ENCODE measurements around the gene PRDM2.

DNA sequence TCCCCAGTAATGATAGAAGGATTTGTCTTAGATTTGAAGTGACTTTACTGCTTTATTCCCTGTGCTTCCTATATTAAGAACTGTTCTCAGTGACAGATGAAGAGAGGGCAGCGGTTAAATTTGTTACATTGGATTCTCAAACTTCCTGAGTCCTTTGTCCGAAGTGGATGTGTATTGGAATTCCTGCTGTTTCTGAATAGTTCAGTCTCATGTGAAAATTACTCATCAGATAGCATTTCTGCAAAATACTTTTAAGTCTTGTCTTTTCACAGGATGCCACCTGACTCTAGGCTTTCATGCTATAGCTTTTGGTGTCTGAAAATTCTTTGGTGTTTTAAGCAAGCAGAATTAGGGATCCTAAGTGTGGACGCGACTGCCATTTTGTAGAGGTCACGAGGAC, 83.6 kb downstream of the PRDM2 start:
- TF ChIP-seq TCF4 (CRISPR knock-in tag; IDR thresholded peaks at IDR 0.05; ENCODE audit: borderline replicate concordance): no peak
- TF ChIP-seq, protein P1, sequence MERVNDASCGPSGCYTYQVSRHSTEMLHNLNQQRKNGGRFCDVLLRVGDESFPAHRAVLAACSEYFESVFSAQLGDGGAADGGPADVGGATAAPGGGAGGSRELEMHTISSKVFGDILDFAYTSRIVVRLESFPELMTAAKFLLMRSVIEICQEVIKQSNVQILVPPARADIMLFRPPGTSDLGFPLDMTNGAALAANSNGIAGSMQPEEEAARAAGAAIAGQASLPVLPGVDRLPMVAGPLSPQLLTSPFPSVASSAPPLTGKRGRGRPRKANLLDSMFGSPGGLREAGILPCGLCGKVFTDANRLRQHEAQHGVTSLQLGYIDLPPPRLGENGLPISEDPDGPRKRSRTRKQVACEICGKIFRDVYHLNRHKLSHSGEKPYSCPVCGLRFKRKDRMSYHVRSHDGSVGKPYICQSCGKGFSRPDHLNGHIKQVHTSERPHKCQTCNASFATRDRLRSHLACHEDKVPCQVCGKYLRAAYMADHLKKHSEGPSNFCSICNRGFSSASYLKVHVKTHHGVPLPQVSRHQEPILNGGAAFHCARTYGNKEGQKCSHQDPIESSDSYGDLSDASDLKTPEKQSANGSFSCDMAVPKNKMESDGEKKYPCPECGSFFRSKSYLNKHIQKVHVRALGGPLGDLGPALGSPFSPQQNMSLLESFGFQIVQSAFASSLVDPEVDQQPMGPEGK (CRISPR knock-in tag; IDR thresholded peaks at IDR 0.05; ENCODE audit: borderline replicate concordance): no peak

Data from SK-N-SH treated with all-trans-retinoic acid at 6 μM for 48 hours (cell line).